Stimulated activated CD8-positive, alpha-beta memory T cell treated with anti-CD3 and anti-CD28 coated beads, Interleukin-15, amount 100 ng/mL, for 1 hour (primary cell): Measurements from ENCODE around the gene PCDHA7.
"Not testable (repeated sequence)": the region's sequence is repeated elsewhere in the genome, so short reads cannot be mapped to it uniquely, and the experiment has no call there.

Experiments
- DNase-seq: peaks from one replicate; pipeline ENCODE4 v3.0.0-alpha.2; 2020; ENCODE audit warnings: low read depth

Gene PCDHA7, protein sequence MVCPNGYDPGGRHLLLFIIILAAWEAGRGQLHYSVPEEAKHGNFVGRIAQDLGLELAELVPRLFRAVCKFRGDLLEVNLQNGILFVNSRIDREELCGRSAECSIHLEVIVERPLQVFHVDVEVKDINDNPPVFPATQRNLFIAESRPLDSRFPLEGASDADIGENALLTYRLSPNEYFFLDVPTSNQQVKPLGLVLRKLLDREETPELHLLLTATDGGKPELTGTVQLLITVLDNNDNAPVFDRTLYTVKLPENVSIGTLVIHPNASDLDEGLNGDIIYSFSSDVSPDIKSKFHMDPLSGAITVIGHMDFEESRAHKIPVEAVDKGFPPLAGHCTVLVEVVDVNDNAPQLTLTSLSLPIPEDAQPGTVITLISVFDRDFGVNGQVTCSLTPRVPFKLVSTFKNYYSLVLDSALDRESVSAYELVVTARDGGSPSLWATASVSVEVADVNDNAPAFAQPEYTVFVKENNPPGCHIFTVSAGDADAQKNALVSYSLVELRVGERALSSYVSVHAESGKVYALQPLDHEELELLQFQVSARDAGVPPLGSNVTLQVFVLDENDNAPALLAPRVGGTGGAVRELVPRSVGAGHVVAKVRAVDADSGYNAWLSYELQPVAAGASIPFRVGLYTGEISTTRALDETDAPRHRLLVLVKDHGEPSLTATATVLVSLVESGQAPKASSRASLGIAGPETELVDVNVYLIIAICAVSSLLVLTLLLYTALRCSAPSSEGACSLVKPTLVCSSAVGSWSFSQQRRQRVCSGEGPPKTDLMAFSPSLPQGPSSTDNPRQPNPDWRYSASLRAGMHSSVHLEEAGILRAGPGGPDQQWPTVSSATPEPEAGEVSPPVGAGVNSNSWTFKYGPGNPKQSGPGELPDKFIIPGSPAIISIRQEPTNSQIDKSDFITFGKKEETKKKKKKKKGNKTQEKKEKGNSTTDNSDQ

GRCh38 chr5:140833993-140834392 is at the start of gene PCDHA7:
TSS of gene PCDHA7 (plus strand) at chr5:140834269. CDS start at chr5:140834384, 115 bp downstream.
- DNase-seq: no peak

DNA sequence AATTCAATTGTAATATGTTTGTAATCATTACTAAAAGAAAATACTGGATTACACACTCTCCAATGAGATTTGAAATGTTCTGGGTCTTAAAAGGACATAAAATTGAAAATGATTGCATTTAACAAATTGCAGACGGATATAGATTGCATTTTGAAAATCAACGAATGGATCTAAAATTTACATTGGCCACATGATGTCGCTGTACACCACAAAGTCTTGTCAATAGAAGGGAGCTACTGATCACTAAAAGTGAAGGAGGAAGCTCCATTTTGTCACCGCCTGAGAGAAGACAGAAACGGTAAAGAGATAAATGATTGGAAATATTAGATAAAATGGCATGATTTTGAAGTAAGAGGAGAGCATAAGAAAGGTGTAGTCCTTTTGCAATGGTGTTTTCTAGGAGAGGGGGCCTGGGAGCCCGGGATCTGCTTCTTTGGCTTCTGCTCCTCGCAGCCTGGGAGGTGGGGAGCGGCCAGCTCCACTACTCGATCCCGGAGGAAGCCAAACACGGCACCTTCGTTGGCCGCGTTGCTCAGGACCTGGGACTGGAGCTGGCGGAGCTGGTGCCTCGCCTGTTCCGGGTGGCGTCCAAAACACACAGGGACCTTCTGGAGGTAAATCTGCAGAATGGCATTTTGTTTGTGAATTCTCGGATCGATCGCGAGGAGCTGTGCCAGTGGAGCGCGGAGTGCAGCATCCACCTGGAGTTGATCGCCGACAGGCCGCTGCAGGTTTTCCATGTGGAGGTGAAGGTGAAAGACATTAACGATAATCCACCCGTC is 48.0 kb upstream of the PCDHA7 start, which contains the start of gene PCDHA1:
PCDHA1 (plus strand) TSS at position 236 of the 782 bp plus-strand sequence.
- no peak for DNase-seq

- not testable (repeated sequence) for DNase-seq
Observed at GRCh38 chr5:140787422-140787821, 46.6 kb upstream of the PCDHA7 start.

DNA sequence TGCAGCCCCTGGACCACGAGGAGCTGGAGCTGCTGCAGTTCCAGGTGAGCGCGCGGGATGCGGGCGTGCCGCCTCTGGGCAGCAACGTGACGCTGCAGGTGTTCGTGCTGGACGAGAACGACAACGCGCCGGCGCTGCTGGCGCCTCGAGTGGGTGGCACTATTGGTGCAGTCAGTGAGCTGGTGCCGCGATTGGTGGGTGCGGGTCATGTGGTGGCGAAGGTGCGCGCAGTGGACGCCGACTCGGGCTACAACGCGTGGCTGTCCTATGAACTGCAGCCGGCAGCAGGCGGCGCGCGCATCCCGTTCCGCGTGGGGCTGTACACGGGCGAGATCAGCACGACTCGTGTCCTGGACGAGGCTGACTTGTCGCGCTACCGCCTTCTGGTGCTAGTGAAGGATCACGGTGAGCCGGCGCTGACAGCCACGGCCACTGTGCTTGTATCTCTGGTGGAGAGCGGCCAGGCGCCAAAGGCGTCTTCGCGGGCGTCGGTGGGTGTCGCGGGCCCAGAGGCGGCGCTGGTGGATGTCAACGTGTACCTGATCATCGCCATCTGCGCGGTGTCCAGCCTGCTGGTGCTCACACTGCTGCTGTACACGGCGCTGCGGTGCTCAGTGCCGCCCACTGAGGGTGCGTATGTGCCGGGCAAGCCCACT is 46.1 kb upstream of the PCDHA7 start:
- DNase-seq: not testable (repeated sequence)

DNA sequence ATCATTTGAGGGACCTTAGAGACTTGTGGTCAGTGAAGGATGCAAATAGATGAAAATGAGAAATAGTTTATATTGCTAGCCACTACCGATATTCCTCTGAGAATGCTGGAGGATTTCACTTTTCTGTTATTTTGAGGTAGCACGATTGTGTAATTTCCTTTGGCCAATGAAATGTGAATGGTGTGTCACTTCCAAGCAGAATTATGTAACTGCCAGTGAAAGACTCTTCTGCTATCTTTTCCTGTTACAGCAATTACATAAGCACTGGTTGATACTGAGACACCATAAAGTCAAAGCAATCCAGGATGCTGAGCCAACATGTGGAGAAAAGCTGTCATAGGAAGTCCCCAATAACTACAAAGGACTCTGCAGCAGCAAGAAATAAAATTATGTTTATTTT is 43.0 kb upstream of the PCDHA7 start:
- DNase-seq: no peak

DNA sequence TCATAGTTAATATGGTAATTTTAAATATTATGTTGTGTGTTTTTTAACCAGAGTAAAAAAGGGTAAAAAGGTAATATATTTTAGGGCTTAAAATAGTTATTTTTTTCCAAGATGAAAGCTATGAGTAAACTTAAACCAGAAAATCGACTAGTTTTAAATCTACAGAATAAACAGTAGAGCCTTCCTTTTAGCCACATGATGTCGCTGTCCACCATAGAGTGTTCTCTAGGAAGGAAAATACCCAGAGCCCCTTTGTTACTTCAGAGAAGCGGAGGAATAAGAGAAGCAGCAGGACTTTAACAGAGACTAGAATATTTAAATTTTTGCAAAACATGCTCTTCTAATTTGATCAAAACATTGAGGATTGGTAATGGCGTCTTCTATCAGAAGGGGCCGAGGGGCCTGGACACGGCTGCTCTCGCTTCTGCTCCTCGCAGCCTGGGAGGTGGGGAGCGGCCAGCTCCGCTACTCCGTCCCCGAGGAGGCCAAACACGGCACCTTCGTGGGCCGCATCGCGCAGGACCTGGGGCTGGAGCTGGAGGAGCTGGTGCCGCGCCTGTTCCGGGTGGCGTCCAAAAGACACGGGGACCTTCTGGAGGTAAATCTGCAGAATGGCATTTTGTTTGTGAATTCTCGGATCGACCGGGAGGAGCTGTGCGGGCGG is 39.3 kb upstream of the PCDHA7 start, which contains the start of gene PCDHA2:
PCDHA2 (plus strand) TSS at position 258 of the 664 bp plus-strand sequence.
- DNase-seq: no peak

- DNase-seq: no peak
Observed at GRCh38 chr5:140795259-140795641, 38.8 kb upstream of the PCDHA7 start.

- not testable (repeated sequence) for DNase-seq
Observed at GRCh38 chr5:140796072-140796717, 37.9 kb upstream of the PCDHA7 start.

- no peak for DNase-seq
Observed at GRCh38 chr5:140796718-140797095, 37.4 kb upstream of the PCDHA7 start.

DNA sequence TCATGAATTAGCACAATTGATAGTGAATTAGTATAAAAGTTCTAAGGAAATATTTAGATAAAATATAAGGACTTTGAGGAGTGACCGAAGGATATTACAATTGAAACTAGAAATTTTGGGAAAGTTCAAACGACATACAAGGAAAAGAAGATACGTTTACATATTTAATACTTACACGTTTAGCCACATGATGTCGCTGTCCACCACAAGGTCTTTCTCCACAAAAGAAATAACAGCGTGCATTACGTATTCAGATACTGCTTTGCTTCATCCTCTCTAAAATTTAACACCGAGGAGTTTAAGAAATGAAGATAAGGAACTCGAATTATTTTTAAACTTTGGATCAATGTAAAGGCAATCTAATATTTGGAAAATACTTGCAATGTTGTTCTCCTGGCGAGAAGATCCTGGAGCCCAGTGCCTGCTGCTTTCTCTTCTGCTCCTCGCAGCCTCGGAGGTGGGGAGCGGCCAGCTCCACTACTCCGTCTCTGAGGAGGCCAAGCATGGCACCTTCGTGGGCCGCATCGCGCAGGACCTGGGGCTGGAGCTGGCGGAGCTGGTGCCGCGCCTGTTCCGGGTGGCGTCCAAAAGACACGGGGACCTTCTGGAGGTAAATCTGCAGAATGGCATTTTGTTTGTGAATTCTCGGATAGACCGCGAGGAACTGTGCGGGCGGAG is 33.1 kb upstream of the PCDHA7 start, which contains the start of gene PCDHA3:
PCDHA3 (plus strand) TSS at position 242 of the 678 bp plus-strand sequence.
- no peak for DNase-seq

- DNase-seq: no peak
Observed at GRCh38 chr5:140801494-140801841, 32.6 kb upstream of the PCDHA7 start.

GRCh38 chr5:140802381-140802780 is 31.7 kb upstream of the PCDHA7 start:
- DNase-seq: not testable (repeated sequence)

- no peak for DNase-seq
Observed at GRCh38 chr5:140802781-140803271, 31.2 kb upstream of the PCDHA7 start.

DNA sequence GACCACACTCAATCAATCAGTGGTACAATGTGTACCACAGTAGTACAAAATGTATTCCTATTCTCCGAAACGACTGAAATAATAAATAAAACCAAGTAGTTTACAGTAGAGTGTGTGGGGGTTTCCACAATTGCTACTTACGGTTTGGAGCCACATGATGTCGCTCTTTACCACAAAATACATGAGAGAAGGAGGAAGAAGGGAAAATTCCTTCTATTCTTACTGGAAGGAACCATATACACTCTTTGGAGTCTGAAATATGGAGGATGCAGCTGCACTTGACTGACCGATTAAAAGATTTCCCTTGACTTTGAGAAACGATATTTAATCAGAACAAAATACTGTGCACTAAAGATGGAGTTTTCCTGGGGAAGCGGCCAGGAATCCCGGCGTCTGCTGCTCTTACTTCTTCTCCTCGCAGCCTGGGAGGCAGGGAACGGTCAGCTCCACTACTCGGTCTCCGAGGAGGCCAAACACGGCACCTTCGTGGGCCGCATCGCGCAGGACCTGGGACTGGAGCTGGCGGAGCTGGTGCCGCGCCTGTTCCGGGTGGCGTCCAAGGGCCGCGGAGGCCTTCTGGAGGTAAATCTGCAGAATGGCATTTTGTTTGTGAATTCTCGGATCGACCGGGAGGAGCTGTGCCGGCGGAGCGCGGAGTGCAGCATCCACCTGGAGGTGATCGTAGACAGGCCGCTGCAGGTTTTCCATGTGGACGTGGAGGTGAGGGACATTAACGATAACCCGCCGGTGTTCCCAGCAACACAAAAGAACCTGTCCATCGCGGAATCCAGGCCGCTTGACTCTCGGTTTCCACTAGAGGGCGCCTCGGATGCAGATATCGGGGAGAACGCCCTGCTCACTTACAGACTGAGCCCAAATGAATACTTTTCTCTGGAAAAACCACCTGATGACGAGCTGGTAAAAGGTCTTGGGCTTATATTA is 27.0 kb upstream of the PCDHA7 start, which contains the start of gene PCDHA4:
PCDHA4 (plus strand) TSS at position 235 of the 942 bp plus-strand sequence.
- DNase-seq: no peak

DNA sequence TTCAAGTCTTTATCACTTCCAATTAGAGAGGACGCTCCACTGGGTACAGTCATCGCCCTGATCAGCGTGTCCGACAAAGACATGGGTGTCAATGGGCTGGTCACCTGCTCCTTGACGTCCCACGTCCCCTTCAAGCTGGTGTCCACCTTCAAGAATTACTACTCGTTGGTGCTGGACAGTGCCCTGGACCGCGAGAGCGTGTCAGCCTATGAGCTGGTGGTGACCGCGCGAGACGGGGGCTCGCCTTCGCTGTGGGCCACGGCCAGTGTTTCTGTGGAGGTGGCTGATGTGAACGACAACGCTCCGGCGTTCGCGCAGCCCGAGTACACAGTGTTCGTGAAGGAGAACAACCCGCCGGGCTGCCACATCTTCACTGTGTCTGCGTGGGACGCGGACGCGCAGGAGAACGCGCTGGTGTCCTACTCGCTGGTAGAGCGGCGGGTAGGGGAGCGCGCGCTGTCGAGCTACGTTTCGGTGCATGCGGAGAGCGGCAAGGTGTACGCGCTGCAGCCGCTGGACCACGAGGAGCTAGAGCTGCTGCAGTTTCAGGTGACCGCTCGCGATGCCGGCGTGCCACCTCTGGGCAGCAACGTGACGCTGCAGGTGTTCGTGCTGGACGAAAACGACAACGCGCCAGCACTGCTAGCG is 25.7 kb upstream of the PCDHA7 start:
- DNase-seq: not testable (repeated sequence)

GRCh38 chr5:140808889-140809291 is 25.2 kb upstream of the PCDHA7 start:
- no peak for DNase-seq

DNA sequence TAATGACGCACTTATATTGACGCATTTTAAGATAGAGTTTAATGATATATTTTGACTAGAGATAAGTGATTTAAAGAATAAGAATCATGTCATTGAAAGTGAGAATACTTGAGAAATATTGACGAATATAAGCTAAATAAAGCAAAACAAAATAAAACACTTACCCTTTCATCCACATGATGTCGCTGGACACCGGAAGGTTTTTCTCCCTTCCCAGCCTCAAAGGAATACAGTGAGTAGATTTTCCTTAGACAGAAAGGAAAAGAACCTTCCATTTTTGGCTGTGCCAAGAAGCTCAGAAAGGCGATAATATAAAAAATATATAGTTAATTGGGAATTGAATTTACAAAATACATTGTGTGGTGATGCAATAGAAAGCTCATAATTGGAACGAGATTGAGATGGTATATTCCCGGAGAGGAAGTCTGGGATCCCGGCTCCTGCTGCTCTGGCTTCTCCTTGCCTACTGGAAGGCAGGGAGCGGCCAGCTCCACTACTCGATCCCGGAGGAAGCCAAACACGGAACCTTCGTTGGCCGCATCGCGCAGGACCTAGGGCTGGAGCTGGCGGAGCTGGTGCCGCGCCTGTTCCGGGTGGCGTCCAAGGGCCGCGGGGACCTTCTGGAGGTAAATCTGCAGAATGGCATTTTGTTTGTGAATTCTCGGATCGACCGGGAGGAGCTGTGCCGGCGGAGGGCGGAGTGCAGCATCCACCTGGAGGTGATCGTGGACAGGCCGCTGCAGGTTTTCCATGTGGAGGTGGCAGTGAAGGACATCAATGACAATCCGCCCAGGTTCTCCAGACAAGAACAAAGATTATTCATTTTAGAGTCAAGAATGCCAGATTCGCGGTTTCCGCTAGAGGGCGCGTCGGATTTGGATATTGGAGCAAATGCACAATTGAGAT is 12.4 kb upstream of the PCDHA7 start, which contains the start of gene PCDHA5:
PCDHA5 (plus strand) TSS at position 239 of the 906 bp plus-strand sequence.
- no peak for DNase-seq
